DMS53 treated with DMSO at 0.1 percent for 48 hours (cell line): Measurements from ENCODE around the gene CEP152.
"Not testable (repeated sequence)": the region's sequence is repeated elsewhere in the genome, so short reads cannot be mapped to it uniquely, and the experiment has no call there.

Experiments
- DNase-seq: peaks from one replicate; lab custom pipeline; 2025; ENCODE audit not compliant: unreplicated experiment; lab: John Stamatoyannopoulos, UW

The CEP152 gene

GRCh38 chr15:48811325-48811958 is 573 bp upstream of the CEP152 start:
- no peak for DNase-seq

- DNase-seq: no peak
Observed at GRCh38 chr15:48806151-48806550, 4.7 kb downstream of the CEP152 start.

- no peak for DNase-seq
Observed at GRCh38 chr15:48805591-48805990, 5.3 kb downstream of the CEP152 start.

- no peak for DNase-seq
Observed at GRCh38 chr15:48803877-48804276, 7.0 kb downstream of the CEP152 start.

GRCh38 chr15:48802867-48803266 is 8.0 kb downstream of the CEP152 start:
- DNase-seq: no peak

GRCh38 chr15:48802257-48802656 is 8.6 kb downstream of the CEP152 start:
- no peak for DNase-seq

- DNase-seq: peak; percentile 2
Observed at GRCh38 chr15:48800811-48801455, 9.9 kb downstream of the CEP152 start.

- no peak for DNase-seq
Observed at GRCh38 chr15:48800245-48800644, 10.6 kb downstream of the CEP152 start.

- DNase-seq: no peak
Observed at GRCh38 chr15:48798319-48798718, 12.6 kb downstream of the CEP152 start.

- no peak for DNase-seq
Observed at GRCh38 chr15:48796930-48797329, 13.9 kb downstream of the CEP152 start.

- no peak for DNase-seq
Observed at GRCh38 chr15:48796521-48796920, 14.3 kb downstream of the CEP152 start.

GRCh38 chr15:48795901-48796300 is 15.0 kb downstream of the CEP152 start:
- no peak for DNase-seq

GRCh38 chr15:48794697-48795134 is 16.2 kb downstream of the CEP152 start:
- no peak for DNase-seq

GRCh38 chr15:48792408-48792807 is 18.5 kb downstream of the CEP152 start:
- no peak for DNase-seq

- not testable (repeated sequence) for DNase-seq
Observed at GRCh38 chr15:48790466-48791115, 20.3 kb downstream of the CEP152 start.

GRCh38 chr15:48785712-48786111 is 25.2 kb downstream of the CEP152 start:
- DNase-seq: no peak

GRCh38 chr15:48785195-48785594 is 25.7 kb downstream of the CEP152 start:
- no peak for DNase-seq

GRCh38 chr15:48784756-48785155 is 26.1 kb downstream of the CEP152 start:
- DNase-seq: no peak

- DNase-seq: no peak
Observed at GRCh38 chr15:48782911-48783310, 28.0 kb downstream of the CEP152 start.

- DNase-seq: no peak
Observed at GRCh38 chr15:48781481-48782081, 29.3 kb downstream of the CEP152 start.

- no peak for DNase-seq
Observed at GRCh38 chr15:48781017-48781416, 29.9 kb downstream of the CEP152 start.

GRCh38 chr15:48778331-48778730 is 32.5 kb downstream of the CEP152 start:
- DNase-seq: no peak
